Activated CD4-positive, alpha-beta T cell treated with anti-CD3 and anti-CD28 coated beads for 1 hour (primary cell): ENCODE results near the gene HOXB3.

Source experiments
- DNase-seq: peaks from one replicate; pipeline ENCODE4 v3.0.0-alpha.2; 2020

HOXB3 gene

DNA sequence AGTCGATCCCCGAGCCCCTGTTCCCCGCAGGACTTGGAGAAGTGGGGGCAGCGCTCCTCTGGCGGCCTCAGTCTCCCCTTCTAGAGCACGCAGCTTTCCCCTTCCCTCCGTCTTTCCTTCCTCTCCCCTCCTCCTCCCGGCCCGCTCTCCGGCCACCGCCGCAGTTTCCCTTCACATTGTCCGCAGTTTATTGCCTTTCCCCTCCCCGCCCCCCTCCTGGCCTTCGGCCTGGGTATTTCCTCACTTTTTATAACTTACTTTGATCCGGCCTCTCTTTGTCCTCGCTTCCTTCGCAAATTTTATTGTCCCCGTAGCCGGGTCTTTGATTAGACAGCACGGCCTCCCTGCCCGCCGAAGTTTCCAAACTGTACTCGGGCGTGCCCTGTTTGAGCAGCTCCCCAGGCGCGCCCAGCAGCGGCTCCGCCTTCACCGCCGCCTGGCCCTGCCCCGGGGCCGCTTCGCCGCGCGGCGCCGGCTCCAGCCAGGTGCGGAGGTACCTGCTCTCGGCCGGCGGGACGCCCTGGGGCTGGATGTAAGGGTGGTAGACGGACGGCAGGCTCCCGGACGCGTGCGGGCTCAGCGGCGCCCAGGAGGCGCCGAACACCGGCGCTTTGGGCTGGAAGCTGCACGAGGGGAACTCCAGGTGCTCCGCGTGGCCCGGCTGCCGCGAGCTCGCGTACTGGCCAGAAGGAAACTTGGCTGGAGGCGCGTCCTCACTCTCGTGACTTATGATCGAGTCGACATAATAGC is 35.6 kb upstream of the HOXB3 start:
- no peak for DNase-seq

DNA sequence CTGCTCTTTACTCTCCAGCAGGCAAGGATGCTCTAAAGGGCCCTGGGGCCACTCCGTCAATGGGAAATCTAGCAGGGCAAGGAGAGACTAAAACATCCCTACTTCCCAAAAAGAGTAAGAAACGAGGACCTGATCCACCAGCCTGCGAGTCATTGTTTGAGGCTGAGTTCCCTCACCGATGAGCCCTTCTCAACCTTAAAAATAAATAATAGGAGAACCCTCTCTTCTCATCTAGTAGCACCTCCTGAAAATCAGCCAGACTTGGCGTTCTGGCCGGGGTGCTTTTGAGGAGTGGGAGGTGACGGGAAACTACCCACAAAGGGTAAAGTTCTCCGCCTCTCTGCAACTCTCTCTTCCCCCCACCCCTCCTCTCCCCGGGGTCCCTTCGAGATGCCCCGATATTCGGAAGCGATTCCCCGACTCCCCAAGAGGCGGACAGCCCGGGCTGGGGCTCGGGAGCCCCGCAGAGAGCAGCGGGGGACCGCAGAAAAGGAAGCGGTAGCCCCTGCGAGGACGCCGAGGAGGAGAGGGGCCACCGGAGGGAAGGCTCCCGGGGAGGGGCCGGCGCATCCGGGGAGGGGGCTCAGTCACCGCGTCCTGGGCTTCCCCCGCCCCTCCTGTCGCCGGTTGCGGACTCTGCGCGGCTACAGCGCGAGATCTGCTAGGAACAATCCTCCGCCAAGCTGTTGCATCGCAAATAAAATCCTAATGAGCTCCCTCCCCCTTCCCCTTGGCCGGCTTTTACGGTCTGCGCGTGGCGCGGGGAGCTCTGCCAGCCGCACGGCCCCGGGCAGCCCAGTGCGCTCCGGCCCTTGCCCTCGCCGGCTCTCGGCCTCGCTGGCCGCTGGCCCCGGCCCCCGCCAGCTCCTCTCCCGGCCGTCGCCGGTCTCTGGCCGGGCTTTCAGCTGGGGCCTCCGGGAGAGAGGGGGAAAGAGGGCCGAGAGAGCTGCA is 34.8 kb upstream of the HOXB3 start:
- no peak for DNase-seq

DNA sequence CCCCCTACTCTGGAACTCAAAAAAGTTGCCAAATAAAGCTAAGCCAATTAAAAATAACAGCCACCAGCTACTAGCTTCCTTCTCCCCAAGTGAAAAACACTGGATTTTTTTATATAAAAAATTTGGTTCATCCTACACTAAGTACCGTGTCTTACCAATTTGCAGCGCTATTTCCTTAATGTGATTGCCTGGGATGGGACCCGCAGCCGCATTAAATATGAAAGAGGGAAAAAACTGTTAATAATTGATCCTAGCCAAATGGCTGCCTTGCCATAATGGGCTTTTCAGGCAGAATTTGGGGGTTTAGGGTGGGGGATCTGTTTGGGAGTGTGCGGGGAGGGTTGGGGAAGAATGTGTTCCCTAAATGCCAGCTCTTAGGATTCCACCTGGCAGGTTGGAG is 34.1 kb upstream of the HOXB3 start:
- DNase-seq, result no peak

DNA sequence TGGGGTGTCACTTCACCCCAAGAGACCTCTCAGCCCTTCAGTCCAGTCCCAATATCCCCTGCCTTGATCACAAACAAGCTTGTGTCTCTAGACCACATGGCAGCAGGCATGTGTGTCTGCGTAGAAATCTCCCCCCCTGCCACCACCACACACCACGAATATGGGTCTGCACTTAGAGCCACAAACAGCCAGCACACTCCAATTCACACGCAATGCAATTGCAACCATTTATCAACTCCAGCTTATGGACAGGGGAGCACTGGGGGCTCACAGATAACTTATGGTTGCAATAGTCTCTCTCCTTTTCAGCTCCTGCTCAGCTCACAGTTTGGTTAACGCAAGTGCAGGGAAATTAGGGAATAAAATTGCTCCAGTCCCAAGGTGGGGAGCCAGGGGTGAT is 33.5 kb upstream of the HOXB3 start:
- DNase-seq, result no peak

DNA sequence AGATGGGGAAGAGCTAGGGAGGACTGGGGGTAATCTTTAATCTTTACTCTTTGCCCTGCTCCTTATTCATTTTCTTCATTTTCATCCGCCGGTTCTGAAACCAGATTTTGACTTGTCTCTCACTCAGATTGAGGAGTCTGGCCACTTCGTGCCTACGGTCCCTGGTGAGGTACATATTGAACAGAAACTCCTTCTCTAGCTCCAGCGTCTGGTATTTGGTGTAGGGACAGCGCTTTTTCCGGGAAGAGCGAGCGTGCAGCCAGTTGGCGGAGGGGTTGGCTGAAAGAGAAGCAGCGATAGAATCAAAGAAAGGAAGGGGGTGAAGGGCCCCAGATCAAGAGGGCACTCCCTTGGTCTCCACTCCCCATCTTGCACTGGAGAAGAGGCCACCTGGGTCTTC is 32.8 kb upstream of the HOXB3 start:
- DNase-seq, result no peak

DNA sequence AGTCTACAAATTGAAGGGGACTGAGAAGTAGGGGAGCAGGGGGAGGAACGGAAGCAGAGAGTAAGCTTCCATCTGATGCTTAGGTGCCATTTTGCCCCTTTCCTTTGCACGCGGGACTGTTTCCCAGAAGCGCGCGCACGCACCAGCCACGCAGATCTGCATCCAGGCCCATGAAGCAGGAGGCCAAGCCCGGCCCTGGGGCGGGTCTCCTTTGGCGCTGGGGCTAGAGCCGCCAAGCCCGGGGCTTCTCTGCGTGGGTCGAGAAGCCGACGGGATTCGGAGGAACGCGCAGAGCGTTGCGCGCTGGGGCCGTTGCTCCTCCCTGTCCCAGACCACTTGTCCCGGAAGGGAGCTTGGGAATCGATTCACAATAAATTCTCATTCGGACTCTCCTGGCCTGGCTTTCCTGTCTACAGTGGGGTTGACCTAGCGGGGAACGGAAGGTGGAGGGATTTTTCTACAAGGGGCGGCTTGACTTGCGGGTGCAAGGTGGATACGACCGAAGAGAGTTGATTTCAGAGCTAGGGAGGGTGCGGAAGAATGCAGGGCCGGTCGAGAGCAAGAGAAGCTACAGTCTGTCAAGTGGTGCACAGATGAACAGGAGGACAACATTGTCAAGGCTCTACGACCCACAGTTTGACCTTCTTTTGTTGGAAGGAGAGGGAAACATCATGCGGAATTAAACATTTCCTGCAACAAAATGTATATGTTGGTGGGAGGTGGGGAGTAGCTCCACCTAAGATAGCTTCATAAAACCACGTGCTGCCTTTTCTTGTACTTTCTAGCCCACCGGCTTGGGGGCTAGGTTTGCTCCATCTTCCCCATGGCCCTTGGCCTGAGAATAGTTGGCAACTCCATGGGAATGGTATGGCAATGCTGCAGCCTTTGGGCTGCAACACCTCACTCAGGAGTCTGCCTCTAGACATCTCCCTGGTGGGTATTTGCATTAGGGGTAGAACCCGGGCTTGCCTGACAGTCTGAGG is 31.7 kb upstream of the HOXB3 start:
- no peak for DNase-seq

DNA sequence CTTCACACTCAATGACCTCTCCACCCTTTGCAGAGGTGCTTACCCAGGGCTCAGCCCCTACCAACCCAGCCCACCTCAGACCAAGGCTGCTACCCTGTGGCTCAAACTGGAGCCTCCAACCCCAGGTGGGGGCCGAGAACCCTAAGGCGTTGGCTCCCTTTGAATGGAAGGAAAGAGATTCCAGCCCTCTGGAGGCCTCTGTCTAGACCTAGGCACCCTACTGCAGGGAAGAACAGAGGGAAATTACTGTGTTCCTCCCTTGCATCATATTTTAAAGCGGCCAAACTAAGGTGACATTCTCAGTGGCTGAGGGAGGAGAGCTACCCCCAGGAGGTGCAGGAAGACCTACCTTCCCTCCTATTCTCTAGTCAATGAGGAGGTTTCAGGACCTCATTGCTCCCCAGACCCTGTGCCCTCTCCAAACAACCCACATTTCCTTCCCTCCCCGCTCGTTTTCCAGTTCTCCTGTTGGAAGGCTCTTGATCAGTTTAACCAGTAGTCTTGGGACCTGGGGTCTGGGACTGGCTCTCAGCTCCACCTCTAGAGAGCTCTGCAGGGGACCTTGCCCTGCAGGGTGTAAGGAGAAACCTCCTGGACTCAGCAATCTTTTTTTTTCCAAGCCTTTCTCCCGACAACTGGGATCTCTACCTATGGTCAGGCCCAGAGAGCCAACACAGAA is 30.6 kb upstream of the HOXB3 start:
- DNase-seq, result no peak

DNA sequence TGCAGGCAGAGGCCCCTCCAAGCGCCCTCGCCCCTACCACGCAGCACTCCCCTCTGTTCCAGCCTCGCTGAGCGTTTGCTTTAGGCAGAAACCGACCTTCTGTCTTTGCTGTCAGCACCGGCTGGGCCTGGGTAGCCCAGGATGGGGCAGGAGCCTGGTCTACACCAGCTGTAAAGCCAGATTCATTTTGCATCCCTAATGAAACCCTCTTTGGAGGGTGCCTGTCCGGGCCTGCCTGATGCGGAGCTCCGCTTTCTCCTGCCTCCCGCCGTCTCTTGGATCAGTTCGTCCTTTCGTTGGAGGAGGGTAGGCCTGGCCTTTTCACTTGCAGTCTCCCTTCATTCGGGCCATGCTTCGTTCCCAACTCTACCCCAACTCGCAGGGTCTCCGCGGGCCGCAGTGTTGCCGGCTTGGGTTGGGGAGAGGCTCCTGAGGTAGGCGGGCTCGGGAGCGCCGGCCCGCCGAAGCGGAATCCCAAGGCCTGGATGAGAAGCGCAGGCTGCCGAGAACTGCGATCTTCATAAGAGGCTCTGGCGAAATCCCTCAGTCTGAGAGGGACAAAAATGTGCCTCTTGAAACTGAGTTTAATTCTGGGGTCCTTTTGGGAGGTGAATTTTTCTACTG is 29.9 kb upstream of the HOXB3 start:
- DNase-seq, result no peak

DNA sequence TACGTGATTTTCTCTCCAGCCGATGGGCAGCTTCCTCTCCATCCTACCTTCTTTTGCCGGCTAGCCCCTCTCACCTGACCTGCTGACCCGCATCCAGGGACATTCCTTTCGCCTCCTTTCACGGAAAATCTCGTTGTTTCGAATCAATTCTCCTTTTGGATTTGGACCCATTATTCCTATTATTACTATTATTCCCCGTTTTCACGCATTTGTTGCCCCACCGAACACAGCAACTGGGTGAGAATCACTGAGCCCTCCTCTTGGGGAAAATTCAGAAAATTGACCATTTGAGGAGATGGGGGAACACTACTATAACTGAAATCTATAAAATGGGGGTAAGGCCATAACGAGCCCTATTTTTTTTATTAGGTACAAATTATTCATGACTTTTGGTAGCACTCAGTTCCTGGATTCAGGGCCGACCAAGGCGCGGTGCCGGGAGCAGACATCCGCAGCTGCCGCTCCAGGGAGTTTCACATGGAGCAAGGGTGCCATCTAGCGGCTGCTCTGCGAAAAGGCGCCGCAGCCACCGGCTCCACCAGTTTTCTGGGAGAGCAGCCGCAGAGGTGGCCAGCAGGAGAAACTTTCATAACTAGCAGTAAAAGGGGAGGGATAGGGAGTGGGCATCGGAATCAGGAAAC is 28.3 kb upstream of the HOXB3 start:
- DNase-seq, result peak; percentile 78

DNA sequence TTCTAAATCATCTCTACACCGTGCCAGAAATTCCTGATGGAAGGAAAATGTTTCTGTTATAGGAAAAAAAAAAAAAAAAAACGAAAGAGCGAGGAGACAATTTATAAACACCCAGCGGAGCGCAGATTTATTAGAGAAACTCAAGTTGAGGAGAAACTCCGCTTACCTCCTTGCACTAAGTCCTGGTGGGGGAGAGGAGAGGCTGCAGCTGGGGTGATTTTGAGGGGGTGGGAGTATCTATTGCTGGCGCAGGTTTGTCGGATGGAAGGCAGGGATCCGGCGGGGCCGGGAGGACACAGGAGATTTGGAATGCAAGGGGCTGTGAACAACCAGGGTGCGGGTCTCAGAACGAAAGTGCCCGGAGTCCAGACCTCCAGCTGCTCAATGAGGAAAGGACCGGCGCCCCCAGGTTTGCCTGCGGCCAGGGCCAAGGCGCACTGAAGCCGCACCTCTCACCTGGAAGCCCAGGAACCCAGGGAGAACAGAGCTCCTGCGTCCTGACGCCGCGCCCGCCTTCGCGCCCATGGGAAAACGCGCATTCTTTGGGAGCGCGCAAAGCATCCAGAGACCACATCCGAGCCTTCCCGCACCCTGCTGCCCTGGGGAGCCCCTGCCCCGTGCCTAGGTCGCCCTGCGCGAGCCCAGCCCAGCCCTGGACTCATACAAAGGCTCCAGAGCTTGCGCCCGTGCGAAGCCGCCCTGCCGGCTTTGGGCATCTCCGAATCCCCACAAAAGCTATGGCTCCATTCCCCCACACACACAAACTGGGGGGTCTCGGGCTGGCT is 27.6 kb upstream of the HOXB3 start:
- DNase-seq, result no peak

DNA sequence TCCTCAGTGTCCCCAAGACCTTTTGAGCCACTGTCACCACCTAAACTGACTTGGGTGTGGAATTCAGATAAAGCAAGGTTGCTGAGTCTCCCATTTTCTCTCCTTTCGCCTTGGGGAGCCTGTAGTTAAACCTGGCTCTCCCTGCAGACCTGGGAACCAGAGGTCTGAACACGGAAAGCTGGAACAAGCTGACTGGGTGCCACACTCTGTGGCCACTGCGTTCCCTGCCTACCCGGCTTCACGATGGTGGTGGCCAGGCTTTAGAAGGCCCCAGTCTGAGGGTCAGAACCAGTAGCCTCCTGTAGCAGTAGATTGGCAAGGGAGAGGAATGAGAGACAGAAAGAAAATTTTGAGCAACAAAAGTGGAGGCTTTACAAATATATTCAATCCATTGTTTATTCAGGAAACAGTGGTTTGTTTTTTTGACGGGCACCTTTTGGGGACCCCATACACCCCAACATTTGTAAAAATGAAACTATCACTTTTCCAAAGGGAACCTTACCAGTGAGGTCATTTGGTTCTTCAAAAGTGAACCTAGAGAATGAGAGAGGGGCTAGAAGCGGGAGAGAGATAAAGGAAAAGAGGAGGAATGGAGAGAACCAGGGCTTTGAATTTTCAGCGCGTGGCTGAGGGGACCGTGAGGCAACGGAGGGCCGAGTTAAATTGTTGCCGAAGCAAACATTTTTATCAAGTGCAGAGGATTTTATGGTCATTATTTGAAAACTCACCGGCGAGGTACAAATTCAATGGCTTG is 26.9 kb upstream of the HOXB3 start:
- DNase-seq, result no peak

DNA sequence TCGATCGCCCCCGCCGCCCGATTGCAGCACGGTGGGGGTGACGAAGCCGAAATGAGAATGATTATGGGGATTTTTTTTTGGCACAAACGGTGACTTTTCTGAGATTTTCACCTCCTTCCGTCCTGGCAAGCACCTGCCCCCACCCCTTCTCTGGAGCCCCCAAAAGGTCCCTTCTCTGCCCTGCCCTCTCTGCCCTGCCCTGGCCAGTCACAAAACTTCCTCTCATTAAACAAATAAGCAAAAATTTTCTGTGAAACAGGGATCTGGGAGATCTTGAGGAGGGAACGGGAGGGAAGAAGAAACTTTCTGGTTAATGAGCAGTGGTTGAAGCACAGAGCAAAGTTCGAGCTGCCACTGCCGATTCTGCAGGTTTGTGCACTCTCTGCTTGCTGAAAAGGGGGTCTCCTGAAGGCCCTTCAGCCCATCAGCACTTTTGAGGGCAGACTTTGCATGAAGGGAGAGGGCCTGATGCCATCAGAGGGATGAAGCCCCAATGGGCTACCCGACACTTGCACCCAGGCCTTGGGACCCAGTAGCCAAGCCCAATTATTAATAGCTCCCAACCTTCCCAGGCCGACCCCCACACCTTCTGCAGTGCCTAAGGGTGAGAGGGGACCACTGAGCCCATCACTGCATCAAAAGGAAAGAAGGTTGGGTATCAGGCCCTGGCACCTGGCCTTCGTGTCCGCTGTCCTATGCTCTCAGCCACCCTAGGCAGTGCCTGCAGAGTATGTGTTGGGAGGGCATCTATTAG is 26.1 kb upstream of the HOXB3 start:
- no peak for DNase-seq

DNA sequence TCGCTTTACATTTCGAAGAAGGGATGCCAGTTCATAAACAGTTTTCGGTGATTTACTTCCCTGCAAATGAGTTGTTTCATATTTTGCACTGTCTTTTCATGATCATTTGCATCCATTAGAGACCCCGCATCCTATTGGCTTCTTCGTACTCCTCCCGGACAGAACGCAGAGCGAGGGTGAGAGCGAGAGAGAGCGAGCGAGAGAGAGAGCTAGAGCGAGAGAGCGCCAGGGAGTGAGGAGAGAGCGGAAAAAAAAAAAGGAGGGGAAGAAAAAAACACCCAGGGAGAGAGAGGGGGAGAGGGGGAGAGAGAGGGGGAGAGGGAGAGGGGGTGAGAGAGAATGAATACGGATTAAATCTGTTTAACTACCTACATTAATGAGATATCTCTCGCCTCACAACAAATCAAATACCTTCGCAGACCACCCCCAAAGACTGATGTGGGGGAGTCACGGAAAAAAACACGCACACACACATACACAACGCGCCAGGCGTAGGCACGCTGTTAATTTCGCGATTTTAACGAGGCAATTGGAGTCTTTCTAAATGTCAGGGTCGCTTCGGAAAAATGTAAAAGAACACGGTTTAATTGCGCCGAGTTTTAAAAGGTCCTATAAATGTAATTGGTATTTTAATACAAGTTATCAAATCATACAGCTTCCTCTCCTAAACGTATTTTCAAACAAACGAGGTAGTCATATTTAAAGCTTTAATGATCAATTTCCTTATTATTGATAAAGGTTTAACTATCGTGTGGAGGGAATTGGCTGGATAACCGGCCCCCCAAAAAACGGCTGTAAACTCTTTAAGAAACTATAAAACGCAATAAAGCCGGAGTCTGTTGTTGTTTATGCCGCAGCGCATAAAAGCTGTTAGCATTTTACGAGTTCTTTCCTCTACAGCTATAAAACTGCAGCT is 25.3 kb upstream of the HOXB3 start, which contains the start of gene HOXB8:
Gene HOXB8 (minus strand): TSS at position 246 of the 916 bp plus-strand sequence. CDS start 588 bp downstream, outside the sequence.
- DNase-seq, result no peak

DNA sequence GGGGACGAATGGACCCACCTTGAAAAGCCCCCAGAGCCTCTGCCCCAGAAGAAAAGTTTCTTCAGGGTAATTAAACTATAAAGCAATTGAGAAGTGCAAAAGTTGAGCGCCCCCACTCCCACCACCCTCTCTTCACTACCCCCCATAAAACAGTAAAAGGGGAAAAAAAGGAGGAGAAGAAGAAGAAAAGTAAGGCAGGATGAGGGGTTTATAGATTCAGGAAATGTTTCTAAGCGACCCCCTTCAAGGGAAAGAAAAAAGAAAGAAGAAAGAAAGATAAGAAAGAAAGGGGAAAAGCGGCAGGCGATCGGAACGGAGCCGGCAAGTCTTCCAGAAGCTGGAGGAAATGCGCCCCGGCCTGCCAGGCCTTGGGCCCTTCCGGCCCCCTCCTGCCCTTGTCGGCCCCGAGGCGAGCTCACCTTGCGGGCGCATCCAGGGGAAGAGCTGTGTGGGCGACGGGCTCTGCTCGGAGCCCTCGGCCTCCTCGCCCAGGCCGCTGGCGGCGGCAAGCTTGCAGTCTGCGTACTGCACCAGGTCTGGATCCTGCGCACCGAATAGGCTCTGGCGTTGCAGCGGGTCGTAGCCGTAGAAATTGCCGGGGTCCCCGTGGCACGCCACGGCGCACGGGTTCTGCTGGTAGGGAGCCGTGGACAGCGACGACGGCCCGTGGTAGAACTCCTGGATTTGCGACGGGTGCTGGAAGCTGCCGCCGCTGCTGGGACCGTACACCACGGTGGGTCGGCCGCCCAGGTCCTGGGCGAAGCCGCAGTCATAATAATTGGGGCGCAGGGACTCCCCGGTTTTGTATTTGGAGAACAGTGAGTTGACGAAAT is 24.0 kb upstream of the HOXB3 start:
- no peak for DNase-seq

DNA sequence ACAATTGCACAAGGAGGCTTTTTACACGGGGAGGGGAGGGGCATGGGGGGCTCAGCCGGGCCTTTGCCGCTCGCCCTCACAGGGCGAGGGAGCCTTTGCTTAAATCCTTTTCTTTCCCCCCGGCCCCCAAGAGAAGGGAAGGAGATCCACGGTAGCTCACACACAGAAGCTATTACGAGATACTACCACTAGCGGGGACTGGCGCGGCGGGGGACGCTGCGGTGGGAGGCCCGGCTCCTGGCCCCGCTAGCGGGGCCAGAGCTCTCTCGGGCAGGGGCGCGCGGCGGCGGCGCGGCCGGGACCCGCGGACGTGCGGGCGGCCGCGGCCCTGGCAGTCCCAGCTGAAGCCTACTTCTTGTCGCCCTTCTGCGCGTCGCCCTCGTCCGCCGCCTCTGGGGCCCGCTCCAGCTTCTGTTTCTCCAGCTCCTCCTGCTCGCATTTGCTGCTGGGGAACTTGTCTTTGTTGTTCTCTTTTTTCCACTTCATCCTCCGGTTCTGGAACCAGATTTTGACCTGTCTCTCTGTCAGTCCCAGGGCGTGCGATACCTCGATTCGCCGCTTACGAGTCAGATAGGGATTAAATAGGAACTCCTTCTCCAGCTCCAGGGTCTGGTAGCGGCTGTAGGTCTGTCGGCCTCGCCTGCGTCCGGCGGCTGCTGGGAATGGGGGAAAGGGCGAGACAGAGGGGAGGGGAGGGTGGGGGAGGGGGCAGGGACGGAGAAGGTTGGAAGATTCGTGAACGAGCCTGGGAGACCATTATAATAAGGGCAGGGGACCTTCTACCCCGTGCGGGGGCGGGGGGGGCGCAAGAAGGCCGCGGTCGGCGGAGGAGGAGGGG is 23.0 kb upstream of the HOXB3 start:
- no peak for DNase-seq

DNA sequence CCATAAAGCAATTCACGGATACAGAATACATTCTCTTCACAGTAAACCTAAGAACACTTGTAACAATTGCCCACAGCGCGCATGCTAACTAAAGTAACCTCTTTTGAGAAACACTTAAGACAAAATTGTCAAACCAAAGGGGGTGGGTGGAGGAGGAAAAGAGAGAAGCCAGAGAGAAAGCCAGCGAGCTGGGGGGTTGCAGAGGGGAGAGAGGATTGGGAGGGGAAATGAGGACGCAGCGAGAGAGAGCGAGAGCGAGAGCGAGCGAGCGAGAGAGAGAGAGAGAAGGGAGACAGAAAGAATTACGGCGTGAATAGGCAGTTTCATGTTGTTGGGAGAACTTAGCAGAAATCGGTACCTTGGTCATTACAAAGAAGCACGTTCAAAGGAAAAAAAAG is 22.4 kb upstream of the HOXB3 start:
- no peak for DNase-seq
